ENCODE data around the gene ATP4B. TPM values are rescaled to one million over a fixed set of nuclear protein-coding genes. Genes with fewer than 3 reads are reported as not detected.

Gene ATP4B
- total RNA-seq, 1 experiment from 2014 or later = not detected

GRCh38 chr13:113607889-113608635 is 49.9 kb downstream of the ATP4B start:
- no peak overlapping the region for H3K4ac ChIP-seq (ENCODE audit: low read depth, low read length)
- H3K4me2 ChIP-seq (ENCODE audit: insufficient read depth, insufficient read length, low read length) = no peak overlapping the region
- H3K4me3 Mint-ChIP-seq = no peak overlapping the region
- H3K27me3 Mint-ChIP-seq (ENCODE audit: low read depth) = peaks cover 1% of the 10 kb centered on the region; the same call in 1 of the 2 replicates
- H2BK15ac ChIP-seq (ENCODE audit: low read depth, low read length) = no peak overlapping the region
- H3K36me3 Mint-ChIP-seq (ENCODE audit: insufficient read depth in 1 of 3, low read depth in 3 of 3) = peaks cover 35 to 53% (median 46%) of the 10 kb centered on the region in 3 experiments
- H3K27me3 ChIP-seq (ENCODE audit: insufficient read depth, low read length) = no peaks in the 10 kb centered on the region
- no peak overlapping the region for H3K56ac ChIP-seq (ENCODE audit: insufficient read length, low read depth, low read length)
- no peak overlapping the region for H4K5ac ChIP-seq (ENCODE audit: insufficient read length, low read depth, low read length)
- H3K18ac ChIP-seq (ENCODE audit: insufficient read length, low read depth, low read length) = no peak overlapping the region
- no peak overlapping the region for H3K27ac ChIP-seq (ENCODE audit: insufficient read length, low read depth, low read length)
- H2AFZ ChIP-seq (ENCODE audit: low read length) = no peak overlapping the region
- no peak for DNase-seq
- H3K9me3 ChIP-seq (ENCODE audit: control insufficient read depth, low read depth, low read length) = no peaks in the 10 kb centered on the region
- no peaks in the 10 kb centered on the region for H3K9me3 Mint-ChIP-seq
- no peak overlapping the region for H3T11ph ChIP-seq (ENCODE audit: low read length)
- H2BK5ac ChIP-seq (ENCODE audit: insufficient read length, low read length) = peak overlapping the region; percentile 47
- H3K79me1 ChIP-seq (ENCODE audit: insufficient read depth, low read depth, low read length, poor library complexity, severe bottlenecking) = no peaks in the 10 kb centered on the region
- H3K27ac Mint-ChIP-seq = peak overlapping the region; percentile 35 to 89 (median 81)
- no peak overlapping the region for H2BK20ac ChIP-seq (ENCODE audit: low read depth, low read length, poor library complexity, severe bottlenecking)
- H3K79me2 ChIP-seq (ENCODE audit: insufficient read depth, low read length) = peaks cover 15% of the 10 kb centered on the region; the same call in 1 of the 2 replicates
- H3K9ac ChIP-seq (ENCODE audit: extremely low read depth, insufficient read length, low read length) = no peak overlapping the region
- peaks cover 0 to 4% of the 10 kb centered on the region in 2 experiments; a peak in 2 of 4 replicates for H3K4me1 Mint-ChIP-seq
- no peak overlapping the region for H4K8ac ChIP-seq (replicated peaks; ENCODE audit: insufficient read length, low read depth, low read length)
- H3K23ac ChIP-seq (ENCODE audit: insufficient read length, low read depth, low read length) = no peak overlapping the region
- no peak overlapping the region for H4K91ac ChIP-seq (ENCODE audit: insufficient read length, low read depth, low read length)
- H2BK120ac ChIP-seq (ENCODE audit: low read depth, low read length, poor library complexity, severe bottlenecking) = no peak overlapping the region
- TF ChIP-seq, protein P1, sequence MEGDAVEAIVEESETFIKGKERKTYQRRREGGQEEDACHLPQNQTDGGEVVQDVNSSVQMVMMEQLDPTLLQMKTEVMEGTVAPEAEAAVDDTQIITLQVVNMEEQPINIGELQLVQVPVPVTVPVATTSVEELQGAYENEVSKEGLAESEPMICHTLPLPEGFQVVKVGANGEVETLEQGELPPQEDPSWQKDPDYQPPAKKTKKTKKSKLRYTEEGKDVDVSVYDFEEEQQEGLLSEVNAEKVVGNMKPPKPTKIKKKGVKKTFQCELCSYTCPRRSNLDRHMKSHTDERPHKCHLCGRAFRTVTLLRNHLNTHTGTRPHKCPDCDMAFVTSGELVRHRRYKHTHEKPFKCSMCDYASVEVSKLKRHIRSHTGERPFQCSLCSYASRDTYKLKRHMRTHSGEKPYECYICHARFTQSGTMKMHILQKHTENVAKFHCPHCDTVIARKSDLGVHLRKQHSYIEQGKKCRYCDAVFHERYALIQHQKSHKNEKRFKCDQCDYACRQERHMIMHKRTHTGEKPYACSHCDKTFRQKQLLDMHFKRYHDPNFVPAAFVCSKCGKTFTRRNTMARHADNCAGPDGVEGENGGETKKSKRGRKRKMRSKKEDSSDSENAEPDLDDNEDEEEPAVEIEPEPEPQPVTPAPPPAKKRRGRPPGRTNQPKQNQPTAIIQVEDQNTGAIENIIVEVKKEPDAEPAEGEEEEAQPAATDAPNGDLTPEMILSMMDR (conservative IDR thresholded peaks at IDR 0.05) = no peak
- no peak overlapping the region for H2AK5ac ChIP-seq (ENCODE audit: insufficient read length, low read length)
- H3K4me1 ChIP-seq (ENCODE audit: insufficient read depth, low read length) = no peaks in the 10 kb centered on the region
- no peaks in the 10 kb centered on the region for H3K23me2 ChIP-seq (ENCODE audit: insufficient read length, low read depth, low read length, poor library complexity, severe bottlenecking)
- WGBS (ENCODE audit: extremely low coverage, insufficient read length, low lambda C conversion rate) = no CpG with 5 or more reads among the region's 25 CpGs
- H3K14ac ChIP-seq (ENCODE audit: insufficient read depth, low read length) = no peak overlapping the region; the same call in 1 of the 2 replicates
- H2BK12ac ChIP-seq (ENCODE audit: insufficient read length, low read depth, low read length) = no peak overlapping the region
- no peaks in the 10 kb centered on the region for H4K20me1 ChIP-seq (ENCODE audit: control insufficient read depth, insufficient read depth, insufficient read length)

Data from H9 (cell line).